Panc1 (cell line): ENCODE results near the gene PDE3B.

Experiments
- CTCF ChIP-seq: fragments of 450-650 bp; IDR thresholded peaks from 2 replicates; pipeline ENCODE4 v1.5.1; 2017; ENCODE audit warnings: mild to moderate bottlenecking
- POLR2AphosphoS5 ChIP-seq: IDR thresholded peaks from 2 replicates; pipeline ENCODE4 v1.6.1; 2012; ENCODE audit warnings: mild to moderate bottlenecking, low read depth, low read length, moderate library complexity
- SIN3A ChIP-seq: IDR thresholded peaks from 2 replicates; pipeline ENCODE4 v1.6.1; 2012; ENCODE audit warnings: low read depth, mild to moderate bottlenecking, low read length, moderate library complexity, borderline replicate concordance; ENCODE audit not compliant: insufficient read depth
- TCF7L2 ChIP-seq: IDR thresholded peaks from 2 replicates; pipeline ENCODE4 v1.6.1; 2011; ENCODE audit warnings: mild to moderate bottlenecking, low read depth, low read length, inconsistent platforms

- TF ChIP-seq CTCF (no peak), SIN3A (no peak), POLR2AphosphoS5 (no peak), TCF7L2 (no peak)
Observed at GRCh38 chr11:14614091-14614622, 29.4 kb upstream of the PDE3B start.
